Measurements from ENCODE around the gene THOC6. TPM values are rescaled to one million over a fixed set of nuclear protein-coding genes. Genes with fewer than 3 reads are reported as not detected.

The THOC6 gene
- total RNA-seq (10 to 100 TPM; 12.0 to 12.9 TPM), total RNA-seq (10.1 to 71.0 (median 21.6) reads per million in 172 experiments)
- polyA plus RNA-seq (2013, experiment 1 of 2): 23.8 TPM
- polyA plus RNA-seq (2013, experiment 2 of 2): 27.7 TPM

DNA sequence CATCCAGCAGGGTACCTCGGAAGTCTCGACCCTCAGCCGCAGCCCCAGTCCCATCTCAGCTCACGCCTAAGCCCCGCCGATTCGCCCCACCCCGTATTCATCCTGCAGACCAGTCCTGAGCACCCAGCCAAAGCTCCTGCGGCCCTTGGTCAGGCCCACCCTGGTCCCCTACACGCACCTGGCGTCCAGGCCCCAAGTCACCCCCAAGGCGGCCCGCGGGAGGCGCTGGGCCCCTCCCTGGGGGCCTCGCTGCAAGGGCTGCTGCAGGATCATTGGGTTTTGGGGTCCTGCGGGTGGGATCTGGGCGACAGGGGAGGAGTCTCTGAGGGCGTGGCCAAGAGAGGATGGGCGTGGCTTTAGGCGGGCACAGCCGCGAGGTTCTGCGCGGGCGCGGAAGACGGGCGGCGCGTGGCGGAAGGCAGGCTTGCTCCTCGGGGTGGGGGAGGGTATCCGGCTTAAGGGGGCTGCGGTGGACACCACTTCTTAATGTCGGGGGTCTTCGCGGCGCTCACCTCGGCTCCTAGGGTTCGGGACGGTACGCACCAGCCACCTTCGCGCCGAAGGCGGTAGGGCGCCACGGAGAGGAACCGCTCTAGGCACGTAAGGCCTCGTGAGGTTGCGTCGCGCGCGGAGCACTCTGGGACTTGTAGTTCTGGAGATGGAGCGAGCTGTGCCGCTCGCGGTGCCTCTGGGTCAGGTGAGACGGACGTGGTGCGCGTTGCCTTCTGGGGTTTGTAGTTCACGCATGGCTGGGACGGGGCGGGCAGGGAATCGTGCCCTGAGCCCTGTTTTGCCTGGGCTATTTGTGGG lies at the start of gene THOC6, which contains the start of gene HCFC1R1:
TSS of gene THOC6 (plus strand) at position 367 of the 810 bp plus-strand sequence. CDS start at position 659, 292 bp downstream.
TSS of gene HCFC1R1 (minus strand) at position 274 of the 810 bp plus-strand sequence. CDS start at position 273, 1 bp downstream.
- peaks cover 51% of the 10 kb centered on the region for H3K4me1 Mint-ChIP-seq (ENCODE audit: low read depth)
- intact Hi-C loops (cut with DNase I, micrococcal nuclease): loop anchor here in 1 of 2 experiments (10.0 kb wide), 1 partner anchor 431 kb away; no protein-coding TSS in a partner anchor
- ChIA-PET POLR2A (interaction anchor here (0.6 to 2.3 kb wide), 10 partner anchors 8 to 377 kb away, joined by 4 to 8 read pairs (median 5); partner anchors contain the start of genes ZNF174, ZNF213 and ZSCAN32), CTCF (interaction anchor here (0.7 to 5.1 kb wide), 4 partner anchors 8 to 156 kb away, joined by 3 to 35 read pairs (median 5); no protein-coding TSS in a partner anchor)
- peak within 1 kb of the TSS; percentile 78 for H3K4me3 ChIP-seq (ENCODE audit: low read length)
- H3K9me3 Mint-ChIP-seq: no peaks in the 10 kb centered on the region
- ATAC-seq (ENCODE audit: poor library complexity) (peak; percentile 76), DNase-seq (peak; percentile 90 to 99 (median 95))
- peaks cover 0 to 1% of the 10 kb centered on the region in 2 experiments for H3K9me3 ChIP-seq (ENCODE audit: control insufficient read depth in 1 of 2, insufficient read depth in 1 of 2, low read length in 2 of 2)
- TF ChIP-seq, protein P1, sequence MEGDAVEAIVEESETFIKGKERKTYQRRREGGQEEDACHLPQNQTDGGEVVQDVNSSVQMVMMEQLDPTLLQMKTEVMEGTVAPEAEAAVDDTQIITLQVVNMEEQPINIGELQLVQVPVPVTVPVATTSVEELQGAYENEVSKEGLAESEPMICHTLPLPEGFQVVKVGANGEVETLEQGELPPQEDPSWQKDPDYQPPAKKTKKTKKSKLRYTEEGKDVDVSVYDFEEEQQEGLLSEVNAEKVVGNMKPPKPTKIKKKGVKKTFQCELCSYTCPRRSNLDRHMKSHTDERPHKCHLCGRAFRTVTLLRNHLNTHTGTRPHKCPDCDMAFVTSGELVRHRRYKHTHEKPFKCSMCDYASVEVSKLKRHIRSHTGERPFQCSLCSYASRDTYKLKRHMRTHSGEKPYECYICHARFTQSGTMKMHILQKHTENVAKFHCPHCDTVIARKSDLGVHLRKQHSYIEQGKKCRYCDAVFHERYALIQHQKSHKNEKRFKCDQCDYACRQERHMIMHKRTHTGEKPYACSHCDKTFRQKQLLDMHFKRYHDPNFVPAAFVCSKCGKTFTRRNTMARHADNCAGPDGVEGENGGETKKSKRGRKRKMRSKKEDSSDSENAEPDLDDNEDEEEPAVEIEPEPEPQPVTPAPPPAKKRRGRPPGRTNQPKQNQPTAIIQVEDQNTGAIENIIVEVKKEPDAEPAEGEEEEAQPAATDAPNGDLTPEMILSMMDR (IDR thresholded peaks at IDR 0.05): no peak
- peaks cover 20% of the 10 kb centered on the region for H3K36me3 ChIP-seq (ENCODE audit: insufficient read depth, low read length)
- H3K27ac Mint-ChIP-seq: peak within 1 kb of the TSS; percentile 78
- H3K4me1 ChIP-seq (ENCODE audit: insufficient read depth, low read length): peaks cover 77% of the 10 kb centered on the region
- H3K36me3 Mint-ChIP-seq (ENCODE audit: low read depth): peaks cover 22% of the 10 kb centered on the region
- peaks cover 1% of the 10 kb centered on the region for H3K27me3 Mint-ChIP-seq
- peak within 1 kb of the TSS; percentile 80 to 96 for H3K27ac ChIP-seq (ENCODE audit: low read depth in 1 of 2, low read length in 2 of 2)
- peak within 1 kb of the TSS; percentile 66 for H3K4me3 Mint-ChIP-seq
- H3K27me3 ChIP-seq (ENCODE audit: control insufficient read depth in 1 of 2, insufficient read depth in 2 of 2, low read length in 2 of 2): peaks cover 0 to 4% of the 10 kb centered on the region in 2 experiments

DNA sequence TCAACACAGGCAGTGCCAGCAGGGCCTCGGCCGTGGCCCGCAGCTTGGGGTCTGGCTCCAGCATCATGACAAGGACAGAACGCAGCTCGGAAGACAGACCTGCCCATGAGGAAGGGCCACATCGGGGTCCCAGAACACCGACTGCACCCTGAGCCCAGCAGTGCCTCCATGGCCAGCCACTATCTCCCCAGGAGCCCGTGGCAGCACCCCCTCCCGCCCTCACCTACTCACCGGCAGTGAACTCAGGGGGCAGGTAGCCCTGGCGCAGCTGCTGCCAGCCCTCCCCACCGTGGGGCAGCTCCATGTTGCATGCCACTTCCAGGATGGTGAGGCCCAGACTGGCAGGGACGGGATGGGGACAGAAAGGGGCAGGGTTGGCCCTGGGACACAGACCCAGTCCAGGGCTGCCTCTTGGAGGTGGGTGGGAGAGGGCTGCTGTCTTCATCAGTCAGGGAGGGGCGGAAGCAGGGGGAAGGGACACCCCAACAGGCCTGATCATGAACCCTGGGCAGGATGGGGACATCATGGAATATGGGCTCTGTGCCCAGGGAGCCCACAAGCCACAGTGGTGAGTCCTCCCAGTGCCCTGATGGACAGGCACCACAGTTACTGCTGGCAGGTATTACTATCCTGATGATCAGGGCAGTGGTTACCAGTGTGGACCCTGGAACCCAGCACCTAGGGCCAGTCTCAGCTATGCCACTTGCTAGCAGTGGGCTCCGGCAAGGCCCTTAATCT lies 49.3 kb upstream of the THOC6 start:
- Mint-ChIP-seq H3K36me3 (ENCODE audit: low read depth) (no peaks in the 10 kb centered on the region), H3K9me3 (no peaks in the 10 kb centered on the region), H3K4me1 (ENCODE audit: low read depth) (peaks cover 8% of the 10 kb centered on the region), H3K27me3 (peaks cover 7% of the 10 kb centered on the region), H3K4me3 (no peak overlapping the region), H3K27ac (no peak overlapping the region)
- ChIA-PET CTCF (no interaction called here), POLR2A (no interaction called here)
- intact Hi-C loops (cut with DNase I, micrococcal nuclease): no loop called here
- no peak overlapping the region for H3K4me3 ChIP-seq (ENCODE audit: low read length)
- ATAC-seq (ENCODE audit: poor library complexity) (no peak), DNase-seq (no peak)
- H3K36me3 ChIP-seq (ENCODE audit: insufficient read depth, low read length): no peaks in the 10 kb centered on the region
- peaks cover 17% of the 10 kb centered on the region for H3K4me1 ChIP-seq (ENCODE audit: insufficient read depth, low read length)
- peaks cover 0 to 2% of the 10 kb centered on the region in 2 experiments for H3K27me3 ChIP-seq (ENCODE audit: control insufficient read depth in 1 of 2, insufficient read depth in 2 of 2, low read length in 2 of 2)
- no peak overlapping the region for H3K27ac ChIP-seq (ENCODE audit: low read depth in 1 of 2, low read length in 2 of 2)
- TF ChIP-seq, protein P1 (IDR thresholded peaks at IDR 0.05): no peak
- peaks cover 0 to 2% of the 10 kb centered on the region in 2 experiments for H3K9me3 ChIP-seq (ENCODE audit: control insufficient read depth in 1 of 2, insufficient read depth in 1 of 2, low read length in 2 of 2)

DNA sequence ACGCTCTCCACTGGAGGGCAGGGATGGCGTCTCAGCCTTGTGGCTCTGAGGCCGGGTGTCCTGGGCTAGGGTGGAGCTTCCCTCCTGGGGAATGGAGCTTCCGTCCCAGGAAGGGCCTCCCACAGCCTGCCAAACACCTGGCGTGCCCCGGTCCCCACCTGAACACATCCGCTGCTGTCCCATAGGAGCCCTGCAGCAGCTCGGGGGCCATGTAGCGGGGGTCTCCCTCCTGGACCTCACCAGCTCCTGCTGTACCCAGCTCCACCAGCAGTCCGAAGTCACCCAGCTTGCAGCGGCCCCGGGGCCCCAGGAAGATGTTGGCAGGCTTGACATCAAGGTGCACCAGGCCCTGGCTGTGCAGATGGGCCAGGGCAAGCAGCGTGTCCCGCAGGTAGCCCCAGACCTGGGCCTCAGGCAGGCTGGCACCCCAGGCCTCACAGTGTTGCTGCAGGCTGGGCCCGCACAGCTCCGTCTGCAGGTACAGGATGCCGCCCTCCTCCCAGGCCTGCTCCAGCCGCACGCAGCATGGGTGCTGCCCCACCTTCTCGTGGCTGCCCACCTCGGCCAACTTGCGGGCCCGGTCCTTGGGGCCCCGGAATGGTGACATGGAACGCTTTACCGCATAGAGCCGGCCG lies 48.6 kb upstream of the THOC6 start:
- DNase-seq: no peak
- no peak overlapping the region for H3K27ac Mint-ChIP-seq
- CTCF ChIA-PET: no interaction called here
- H3K9me3 Mint-ChIP-seq: no peaks in the 10 kb centered on the region
- peaks cover 8% of the 10 kb centered on the region for H3K4me1 Mint-ChIP-seq (ENCODE audit: low read depth)
- H3K27me3 ChIP-seq (ENCODE audit: control insufficient read depth in 1 of 2, insufficient read depth in 2 of 2, low read length in 2 of 2): peaks cover 0 to 3% of the 10 kb centered on the region in 2 experiments
- peaks cover 14% of the 10 kb centered on the region for H3K4me1 ChIP-seq (ENCODE audit: insufficient read depth, low read length)
- TF ChIP-seq, protein P1 (IDR thresholded peaks at IDR 0.05): no peak
- H3K4me3 ChIP-seq (ENCODE audit: low read length): no peak overlapping the region
- intact Hi-C loops (cut with DNase I, micrococcal nuclease): no loop called here
- H3K36me3 Mint-ChIP-seq (ENCODE audit: low read depth): no peaks in the 10 kb centered on the region
- peaks cover 0 to 7% of the 10 kb centered on the region in 2 experiments for H3K9me3 ChIP-seq (ENCODE audit: control insufficient read depth in 1 of 2, insufficient read depth in 1 of 2, low read length in 2 of 2)
- H3K36me3 ChIP-seq (ENCODE audit: insufficient read depth, low read length): no peaks in the 10 kb centered on the region
- ATAC-seq (ENCODE audit: poor library complexity): no peak
- peaks cover 7% of the 10 kb centered on the region for H3K27me3 Mint-ChIP-seq
- no peak overlapping the region for H3K27ac ChIP-seq (ENCODE audit: low read depth in 1 of 2, low read length in 2 of 2)
- POLR2A ChIA-PET: no interaction called here
- no peak overlapping the region for H3K4me3 Mint-ChIP-seq
